Activated CD8-positive, alpha-beta T cell treated with anti-CD3 and anti-CD28 coated beads for 36 hours (primary cell): Measurements from ENCODE around the gene PXN. TPM values are rescaled to one million over a fixed set of nuclear protein-coding genes. Genes with fewer than 3 reads are reported as not detected.

Experiments
- ATAC-seq: fragments of 200-7000 bp; cut with Tn5 transposase; one replicate; pipeline ENCODE4 v1.10.0; 2021; ENCODE audit warnings: mild to moderate bottlenecking, moderate library complexity
- CTCF ChIA-PET: fragments of 350-600 bp; sonication (Branson Sonifier 250); formaldehyde crosslinking; loops from one replicate; lab custom pipeline; 2021; ENCODE audit warnings: antibody characterized with exemption; lab: Charles Lee
- POLR2A ChIA-PET: fragments of 350-600 bp; sonication (Branson Sonifier 250); formaldehyde crosslinking; loops from one replicate; lab custom pipeline; 2021; ENCODE audit warnings: antibody characterized with exemption; lab: Charles Lee
- DNase-seq: peaks from one replicate; pipeline ENCODE4 v3.0.0-alpha.2; 2020
- H3K27ac Mint-ChIP-seq: one replicate; pipeline ENCODE4 v1.8.0; 2021; ENCODE audit warnings: mild to moderate bottlenecking, mixed read lengths
- H3K27me3 Mint-ChIP-seq: one replicate; pipeline ENCODE4 v1.8.0; 2021; ENCODE audit warnings: mixed read lengths
- H3K36me3 Mint-ChIP-seq: one replicate; pipeline ENCODE4 v1.8.0; 2021; ENCODE audit warnings: low read depth, mixed read lengths
- H3K4me1 Mint-ChIP-seq: one replicate; pipeline ENCODE4 v1.8.0; 2021; ENCODE audit warnings: low read depth, mixed read lengths
- H3K4me3 Mint-ChIP-seq: one replicate; pipeline ENCODE4 v1.8.0; 2021; ENCODE audit warnings: mild to moderate bottlenecking, moderate library complexity, mixed read lengths
- H3K9me3 Mint-ChIP-seq: one replicate; pipeline ENCODE4 v1.8.0; 2021; ENCODE audit warnings: mixed read lengths
- CTCF ChIP-seq: fragments of 200-600 bp; IDR thresholded peaks from one replicate; pipeline ENCODE4 v1.8.0; 2022; ENCODE audit warnings: antibody characterized with exemption, mild to moderate bottlenecking
- intact Hi-C: fragments of 100-400 bp; cut with micrococcal nuclease; formaldehyde crosslinking; loops from one replicate; pipeline ENCODE4 v1.10.0; 2022
- total RNA-seq, 2 experiments: library from RNA; stranded (reverse); gene quantifications; one replicate each; pipeline ENCODE4 v1.2.3, GENCODE V29; 2021

PXN gene
- total RNA-seq, 2 experiments from 2014 or later, result 40.2 to 45.3 TPM

GRCh38 chr12:120227233-120228040 lies 38.1 kb downstream of the PXN start:
- Mint-ChIP-seq H3K36me3 (peaks cover 2% of the 10 kb centered on the region), H3K27me3 (no peaks in the 10 kb centered on the region), H3K27ac (no peak overlapping the region), H3K9me3 (no peaks in the 10 kb centered on the region), H3K4me3 (no peak overlapping the region), H3K4me1 (peaks cover 69% of the 10 kb centered on the region)
- TF ChIP-seq CTCF, result no peak
- ChIA-PET POLR2A (interaction anchor here (0.9 to 15.4 kb wide), 12 partner anchors 9 to 64 kb away, joined by 3 to 394 read pairs (median 4); partner anchors contain the start of genes PXN, RNU4-1, RNU4-2 and RPLP0), CTCF (interaction anchor here (0.5 to 10.3 kb wide), 39 partner anchors 10 to 296 kb away, joined by 3 to 749 read pairs (median 5); partner anchors contain the start of genes PXN, RNU4-1, RNU4-2 and RPLP0)
- DNase-seq (no peak), ATAC-seq (no peak)
- intact Hi-C loops, result no loop called here

- peak; percentile 11 for ATAC-seq
- CTCF ChIA-PET, result interaction anchor here (1.0 to 10.3 kb wide), 7 partner anchors 12 to 76 kb away, joined by 4 to 749 read pairs (median 55); partner anchors contain the start of genes PXN, RNU4-1, RNU4-2 and RPLP0
- H3K9me3 Mint-ChIP-seq, result no peaks in the 10 kb centered on the region
- intact Hi-C loops, result loop anchor here (1.0 kb wide), 1 partner anchor 40 kb away; no protein-coding TSS in a partner anchor
- no peaks in the 10 kb centered on the region for H3K27me3 Mint-ChIP-seq
- POLR2A ChIA-PET, result interaction anchor here (0.9 to 15.4 kb wide), 5 partner anchors 8 to 65 kb away, joined by 3 to 394 read pairs (median 139); partner anchors contain the start of genes PXN, RNU4-1, RNU4-2 and RPLP0
- H3K4me1 Mint-ChIP-seq, result peaks cover 55% of the 10 kb centered on the region
- TF ChIP-seq CTCF, result no peak
- DNase-seq, result peak; percentile 45
- H3K4me3 Mint-ChIP-seq, result peak overlapping the region; percentile 51
- peaks cover 2% of the 10 kb centered on the region for H3K36me3 Mint-ChIP-seq
- H3K27ac Mint-ChIP-seq, result peak overlapping the region; percentile 80
Measured at GRCh38 chr12:120225852-120226640, 39.5 kb downstream of the PXN start.

GRCh38 chr12:120225200-120225558 lies 40.4 kb downstream of the PXN start:
- no peaks in the 10 kb centered on the region for H3K9me3 Mint-ChIP-seq
- no peak for ATAC-seq
- POLR2A ChIA-PET, result interaction anchor here (0.7 to 15.4 kb wide), 6 partner anchors 15 to 212 kb away, joined by 3 to 394 read pairs (median 72); partner anchors contain the start of genes PXN, RNU4-1, RNU4-2 and RPLP0
- H3K4me1 Mint-ChIP-seq, result peaks cover 47% of the 10 kb centered on the region
- CTCF ChIA-PET, result interaction anchor here (0.8 to 10.3 kb wide), 4 partner anchors 13 to 77 kb away, joined by 3 to 749 read pairs (median 32); partner anchors contain the start of genes PXN, RPLP0 and SIRT4
- H3K27me3 Mint-ChIP-seq, result no peaks in the 10 kb centered on the region
- peak overlapping the region; percentile 80 for H3K27ac Mint-ChIP-seq
- H3K4me3 Mint-ChIP-seq, result peak overlapping the region; percentile 51
- intact Hi-C loops, result no loop called here
- H3K36me3 Mint-ChIP-seq, result peaks cover 6% of the 10 kb centered on the region
- no peak for DNase-seq
- no peak for TF ChIP-seq CTCF

GRCh38 chr12:120224304-120225199 lies 41.0 kb downstream of the PXN start:
- peaks cover 41% of the 10 kb centered on the region for H3K4me1 Mint-ChIP-seq
- ChIA-PET POLR2A (interaction anchor here (0.7 to 15.4 kb wide), 7 partner anchors 14 to 213 kb away, joined by 3 to 394 read pairs (median 6); partner anchors contain the start of genes PXN, RNU4-1, RNU4-2 and RPLP0), CTCF (interaction anchor here (0.8 to 10.3 kb wide), 3 partner anchors 13 to 35 kb away, joined by 3 to 749 read pairs (median 61); partner anchors contain the start of genes PXN and RPLP0)
- intact Hi-C loops, result no loop called here
- H3K9me3 Mint-ChIP-seq, result no peaks in the 10 kb centered on the region
- peak overlapping the region; percentile 80 for H3K27ac Mint-ChIP-seq
- no peaks in the 10 kb centered on the region for H3K27me3 Mint-ChIP-seq
- TF ChIP-seq CTCF, result no peak
- ATAC-seq (no peak), DNase-seq (peak; percentile 31)
- peak overlapping the region; percentile 51 for H3K4me3 Mint-ChIP-seq
- peaks cover 6% of the 10 kb centered on the region for H3K36me3 Mint-ChIP-seq
